ENCODE measurements around the gene AKR1D1. TPM values are rescaled to one million over a fixed set of nuclear protein-coding genes. Genes with fewer than 3 reads are reported as not detected.

AKR1D1 gene
- total RNA-seq: not detected in 2 replicates

GRCh38 chr7:138076196-138076595, at the start of gene AKR1D1:
Gene AKR1D1 (plus strand): TSS chr7:138076459. CDS start chr7:138076519, 60 bp downstream.

Small RNAs within 50 kb of the gene (small RNA-seq; reads per million reads assigned to genes)
- gene AC024082.2 (not detected), gene RN7SKP223 (not detected)

Other genes starting within 250 kb of the AKR1D1 start
- gene DGKI, start 229.5 kb upstream of the AKR1D1 start, total RNA-seq: 0.29 and 0.53 TPM in 2 replicates
- 36.8 and 65.3 TPM in 2 replicates for gene CREB3L2, start 74.4 kb upstream of the AKR1D1 start, total RNA-seq